Activated CD8-positive, alpha-beta memory T cell treated with anti-CD3 and anti-CD28 coated beads for 24 hours (primary cell): ENCODE results near the gene IL25.
A peak's percentile ranks its signal among the peaks of the same experiment; 100 is the strongest.

Source experiments
- DNase-seq: peaks from one replicate; pipeline ENCODE4 v3.0.0-alpha.2; 2020

Gene IL25

DNA sequence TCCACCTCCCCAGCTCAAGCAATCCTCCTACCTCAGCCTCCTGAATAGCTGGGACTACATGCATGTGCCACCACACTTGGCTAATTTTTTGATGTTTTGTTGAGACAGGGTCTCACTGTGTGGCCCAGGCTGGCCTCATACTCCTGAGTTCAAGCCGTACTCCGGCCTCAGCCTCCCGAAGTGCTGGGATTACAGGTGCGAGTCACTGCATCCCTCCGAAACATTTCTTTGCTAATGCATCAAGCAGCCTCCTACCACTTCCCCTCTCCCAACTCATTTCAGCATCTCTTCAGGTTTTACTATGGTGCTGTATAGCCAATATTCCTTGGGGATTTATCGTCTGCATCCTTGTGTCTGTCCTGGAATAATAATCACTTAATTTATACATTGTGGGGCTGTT is 17.6 kb upstream of the IL25 start:
- DNase-seq, result no peak

DNA sequence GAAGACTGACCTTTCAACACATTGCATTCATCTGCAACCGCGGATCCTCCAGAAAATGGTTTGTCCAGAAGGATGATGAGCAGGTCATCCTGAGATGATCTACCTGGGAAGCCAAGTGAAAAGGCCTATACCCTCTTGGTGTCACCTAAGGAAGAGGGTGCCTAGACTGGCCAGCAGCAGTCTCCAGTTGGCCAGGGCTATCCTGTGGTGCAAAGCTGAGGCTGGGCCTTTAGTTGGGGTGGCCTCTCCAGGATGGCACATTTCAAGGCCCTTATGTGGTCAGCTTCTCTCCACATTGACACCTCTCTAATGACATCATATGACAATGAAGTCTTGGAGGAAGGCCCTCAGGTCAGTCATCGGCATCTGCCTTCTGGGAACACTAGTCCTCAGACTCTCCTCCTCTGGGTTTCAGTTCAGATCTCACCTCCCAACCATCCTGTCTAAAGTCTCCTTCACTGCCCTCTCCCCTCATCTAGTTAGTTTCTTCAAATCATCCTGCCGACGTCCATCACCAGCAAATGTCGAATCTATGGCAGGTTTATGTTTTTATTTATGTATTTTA is 16.7 kb upstream of the IL25 start:
- no peak for DNase-seq

DNA sequence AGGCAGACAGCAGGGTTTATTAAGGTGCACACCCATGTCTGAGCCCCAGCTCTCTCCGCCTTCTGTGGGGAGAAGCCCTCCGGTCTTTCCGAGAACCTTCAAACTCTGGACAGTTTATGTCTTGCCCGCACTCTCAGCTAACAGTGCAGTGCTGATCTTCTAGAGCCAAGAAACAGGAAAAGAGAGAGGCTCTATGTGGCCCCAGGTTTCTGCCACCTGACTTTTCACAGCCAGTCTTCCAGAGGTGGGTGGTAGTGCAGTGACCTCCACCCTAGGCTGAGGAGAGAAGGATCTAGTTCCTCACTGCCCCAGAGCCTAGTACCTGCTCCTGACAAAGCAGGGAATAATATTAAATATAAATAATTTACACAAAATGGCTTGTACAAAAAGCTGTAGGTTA is 15.9 kb upstream of the IL25 start:
- no peak for DNase-seq

DNA sequence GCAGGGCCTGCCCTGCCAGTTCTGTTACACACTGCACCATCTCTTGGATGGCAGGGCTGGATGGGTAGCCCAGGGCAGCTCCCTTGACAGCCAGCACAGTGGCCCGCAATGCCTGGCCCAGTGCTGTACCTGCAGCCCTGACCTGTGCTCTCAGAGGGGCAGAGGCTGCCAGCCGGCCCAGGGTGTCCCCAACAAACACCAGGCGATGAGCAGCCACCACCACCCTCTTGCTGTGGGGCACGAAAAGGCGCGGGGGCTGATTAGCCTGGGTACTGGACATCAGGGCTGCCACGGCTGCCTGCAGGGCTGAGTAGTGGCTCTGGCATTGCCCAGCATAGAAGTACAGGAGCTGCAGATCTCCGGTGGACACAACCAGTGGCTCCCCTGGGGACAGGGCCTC is 15.3 kb upstream of the IL25 start:
- DNase-seq, result no peak

DNA sequence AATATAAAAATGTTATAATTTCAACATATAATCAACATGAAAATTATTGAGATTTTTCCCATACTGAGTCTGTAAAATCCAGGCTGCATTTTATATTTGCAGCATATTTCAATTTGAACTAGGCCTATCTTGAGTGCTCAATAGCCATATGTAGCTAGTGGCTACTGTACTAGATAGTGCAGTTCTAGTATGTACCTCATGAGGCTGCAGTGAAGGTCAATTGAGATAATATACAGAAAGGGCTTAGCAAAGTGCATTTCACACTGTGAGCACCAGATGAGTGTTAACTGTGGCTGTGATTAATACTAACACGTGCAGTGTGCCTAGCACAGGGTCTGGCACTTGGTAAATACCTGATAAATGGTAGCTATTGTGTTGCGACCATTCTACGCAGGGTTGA is 14.6 kb upstream of the IL25 start:
- DNase-seq, result peak; percentile 15

DNA sequence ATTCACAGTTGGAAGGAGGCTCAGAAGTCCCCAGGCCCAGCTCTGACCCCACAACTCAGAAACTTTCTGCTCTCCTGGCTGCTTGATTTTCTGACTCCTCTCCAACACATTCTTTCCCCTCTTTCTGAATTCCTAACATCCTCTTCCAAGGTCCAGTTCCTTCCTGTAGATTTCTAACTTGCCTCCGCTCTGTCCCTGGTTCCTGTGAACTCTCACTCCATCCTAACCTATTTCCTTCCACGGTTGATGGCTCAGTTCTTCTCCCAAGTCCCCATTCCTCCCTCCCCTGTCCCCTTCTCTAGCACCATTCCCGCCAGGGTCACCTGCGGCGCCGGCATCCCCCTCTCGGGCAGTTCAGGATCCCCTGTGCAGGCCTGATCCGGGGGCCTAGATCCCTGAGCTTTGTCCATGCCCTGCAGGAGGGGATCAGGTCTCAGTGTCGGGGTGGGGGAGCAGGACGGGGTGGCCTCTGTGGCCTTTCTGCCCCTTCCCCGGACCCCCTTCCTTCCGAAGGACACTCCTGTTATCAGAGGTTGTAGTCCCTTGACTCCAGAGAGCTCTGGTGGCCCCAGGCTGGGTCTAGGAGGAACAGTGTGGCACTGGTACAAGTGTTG is 13.9 kb upstream of the IL25 start:
- DNase-seq, result no peak

DNA sequence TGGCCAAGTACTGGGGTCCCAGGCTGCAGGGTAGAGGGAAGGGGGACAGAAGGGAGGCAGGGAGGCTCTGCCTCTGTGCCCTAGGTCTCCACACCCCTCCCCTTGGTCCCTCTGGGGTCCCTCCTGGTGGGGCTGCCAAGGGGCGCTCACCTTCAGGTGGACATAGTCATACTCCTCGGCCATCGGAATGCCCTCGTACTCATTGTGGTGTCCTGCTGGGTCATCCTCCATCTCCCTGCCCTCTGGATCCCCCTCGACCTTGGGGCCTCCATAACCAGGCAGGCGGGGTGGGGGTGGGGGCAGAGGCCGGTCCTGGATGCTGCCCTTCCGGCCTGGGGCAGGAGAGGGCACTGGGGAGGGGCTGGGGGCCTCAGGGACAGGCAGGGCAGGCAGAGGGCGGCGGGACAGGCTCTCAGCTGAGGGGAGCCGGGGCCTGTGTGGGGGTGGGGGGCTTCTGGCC is 13.4 kb upstream of the IL25 start:
- no peak for DNase-seq

DNA sequence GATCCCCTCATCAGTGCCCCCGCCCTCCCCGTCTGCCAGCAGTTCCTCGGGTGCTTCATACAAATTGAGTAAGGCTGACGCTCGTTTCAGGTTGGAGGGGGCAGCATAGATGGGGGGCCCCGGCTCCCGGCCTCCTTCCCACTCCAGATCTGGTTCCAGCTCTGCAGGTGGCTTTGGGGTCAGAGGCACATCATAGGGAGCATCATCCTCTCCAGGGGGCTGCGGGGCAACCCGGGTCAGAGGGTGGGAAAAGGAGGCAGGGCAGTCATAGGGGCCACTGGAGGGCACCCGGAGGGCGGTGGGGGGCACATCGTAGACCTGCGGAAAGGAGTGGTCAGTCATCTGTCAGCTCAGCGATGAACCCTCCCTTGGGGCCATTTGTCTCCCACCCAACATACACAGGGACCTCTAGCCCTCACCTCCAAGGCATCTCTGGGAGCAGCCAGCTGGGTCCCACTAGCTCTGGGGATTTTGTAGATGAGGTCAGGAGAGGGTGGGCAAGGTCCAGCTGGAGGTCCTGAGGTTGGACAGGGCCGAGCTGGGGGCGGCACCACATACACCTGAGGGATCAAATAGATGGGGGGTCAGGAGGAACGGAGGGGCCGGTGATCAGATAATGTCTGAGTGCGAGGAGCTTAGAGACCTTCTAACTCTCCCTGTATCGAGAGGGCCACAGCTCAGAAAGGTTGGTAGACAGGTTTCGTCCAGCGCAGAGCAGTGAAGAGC is 12.7 kb upstream of the IL25 start:
- DNase-seq, result no peak

DNA sequence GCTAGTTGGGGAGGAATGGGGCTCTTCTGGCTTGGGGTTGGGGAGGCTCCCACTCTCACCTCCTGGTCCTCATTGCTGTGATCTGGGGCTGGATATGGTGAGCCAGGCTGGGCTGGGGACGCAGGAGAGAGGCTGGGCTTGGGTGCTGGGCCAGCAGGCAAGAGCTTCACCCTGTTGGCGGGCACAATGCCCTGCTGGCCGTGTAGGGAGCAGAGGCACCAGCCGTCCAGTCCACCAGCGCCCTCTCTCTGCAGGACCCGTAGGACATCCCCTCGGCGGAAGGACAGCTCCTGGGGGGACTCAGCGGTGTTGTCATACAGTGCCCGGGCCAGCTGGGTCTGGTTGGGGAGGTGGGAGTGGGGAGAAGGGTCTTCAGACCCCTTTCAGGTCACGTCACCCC is 12.1 kb upstream of the IL25 start:
- DNase-seq, result no peak

DNA sequence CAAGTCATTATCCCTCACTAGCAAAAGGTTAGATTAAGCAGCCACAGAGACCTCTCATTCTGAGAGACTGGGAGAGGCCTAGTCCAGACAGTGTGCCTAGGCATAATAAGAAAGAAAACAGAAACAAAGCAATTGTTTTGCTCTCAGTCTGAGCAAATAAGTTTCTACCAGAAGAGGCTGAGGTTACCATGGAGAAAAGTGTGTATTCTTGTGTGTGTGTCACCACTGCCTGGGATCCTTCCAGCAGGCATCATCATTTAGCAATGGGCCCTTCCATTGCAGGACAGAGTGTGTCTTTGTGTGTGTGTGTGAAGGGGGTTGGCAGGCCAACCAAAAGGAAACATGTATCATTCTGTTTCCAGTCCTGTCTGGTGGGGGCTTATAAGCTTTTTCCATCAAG is 11.3 kb upstream of the IL25 start:
- no peak for DNase-seq

DNA sequence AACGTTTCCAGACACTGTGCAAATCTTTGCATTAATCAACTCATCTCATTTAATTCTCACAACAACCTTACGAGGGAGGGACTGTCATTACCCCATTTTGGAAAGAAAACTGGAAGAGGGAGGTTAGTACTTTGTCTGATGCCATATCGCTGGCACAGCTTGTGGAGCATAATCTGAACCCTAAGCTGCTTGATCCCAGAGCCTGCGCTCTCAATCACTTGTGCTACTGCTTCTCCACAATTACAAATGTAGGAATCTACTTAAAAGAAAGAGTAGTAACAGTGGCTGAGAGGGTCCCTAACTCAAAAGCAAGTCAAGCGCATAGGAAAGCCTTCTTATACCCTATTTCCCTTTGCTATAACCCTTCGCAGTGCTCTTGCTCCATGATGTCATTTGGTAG is 10.8 kb upstream of the IL25 start:
- DNase-seq, result no peak

DNA sequence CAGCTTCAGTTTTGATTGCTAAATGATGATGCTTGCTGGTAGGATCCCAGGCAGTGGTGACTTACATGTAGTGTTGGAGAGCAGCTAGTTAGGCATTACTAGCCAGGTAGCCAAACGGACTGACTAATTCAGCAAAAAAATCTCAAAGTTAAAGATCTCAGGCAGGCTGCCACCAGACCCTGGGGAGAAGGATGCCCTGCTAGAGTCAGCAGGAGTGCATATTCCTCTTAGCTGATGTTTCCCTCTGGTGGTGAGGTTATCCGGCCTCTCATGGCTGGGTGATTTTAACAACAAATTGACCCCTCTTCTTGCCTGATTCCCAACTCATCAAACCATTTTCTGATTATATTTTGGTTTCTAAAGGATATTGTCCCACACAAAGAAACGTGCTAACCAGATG is 10.4 kb upstream of the IL25 start:
- DNase-seq, result no peak

DNA sequence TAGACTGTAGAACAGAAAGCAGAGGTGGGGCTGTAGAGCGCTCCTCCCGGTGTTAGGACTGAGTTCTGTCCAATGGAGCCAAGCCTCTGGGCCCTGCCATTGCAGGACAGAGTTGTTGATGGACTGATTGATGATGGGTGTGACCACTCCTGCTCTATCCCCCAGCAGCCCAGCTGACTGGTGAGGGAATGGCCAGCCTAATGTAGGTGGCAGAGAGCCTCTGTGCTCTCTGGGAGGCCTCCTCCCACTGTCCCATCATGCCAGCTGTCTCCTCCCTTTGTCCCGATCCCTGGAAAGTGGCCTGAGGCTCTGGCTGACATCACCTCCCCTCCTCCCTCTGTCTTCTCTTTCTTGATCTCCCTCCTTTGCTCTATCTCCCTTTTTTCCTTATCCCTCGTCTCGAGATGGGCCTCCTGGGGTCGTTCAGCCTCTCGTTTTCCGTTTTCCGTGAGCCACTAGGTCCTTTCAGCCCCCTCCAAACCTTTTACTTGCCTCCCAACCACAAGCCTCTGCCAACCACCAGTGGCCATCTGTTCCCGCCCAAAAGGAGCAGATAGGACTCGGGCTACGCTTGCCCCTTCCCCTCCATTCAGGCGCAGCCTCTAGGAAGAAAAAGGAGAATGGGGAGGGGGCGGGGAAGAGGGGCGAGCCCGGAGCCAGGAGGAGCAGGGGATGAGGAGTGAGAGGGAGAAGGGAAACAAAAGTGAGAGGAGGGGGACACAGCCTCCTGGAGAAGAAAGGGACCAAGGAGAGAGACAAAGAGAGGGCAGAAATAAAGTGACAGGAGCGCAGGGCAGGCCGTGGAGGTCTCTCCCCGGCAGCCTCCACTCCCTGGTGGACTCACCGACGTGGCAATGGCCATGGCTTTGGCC is 8.2 kb upstream of the IL25 start:
- no peak for DNase-seq

DNA sequence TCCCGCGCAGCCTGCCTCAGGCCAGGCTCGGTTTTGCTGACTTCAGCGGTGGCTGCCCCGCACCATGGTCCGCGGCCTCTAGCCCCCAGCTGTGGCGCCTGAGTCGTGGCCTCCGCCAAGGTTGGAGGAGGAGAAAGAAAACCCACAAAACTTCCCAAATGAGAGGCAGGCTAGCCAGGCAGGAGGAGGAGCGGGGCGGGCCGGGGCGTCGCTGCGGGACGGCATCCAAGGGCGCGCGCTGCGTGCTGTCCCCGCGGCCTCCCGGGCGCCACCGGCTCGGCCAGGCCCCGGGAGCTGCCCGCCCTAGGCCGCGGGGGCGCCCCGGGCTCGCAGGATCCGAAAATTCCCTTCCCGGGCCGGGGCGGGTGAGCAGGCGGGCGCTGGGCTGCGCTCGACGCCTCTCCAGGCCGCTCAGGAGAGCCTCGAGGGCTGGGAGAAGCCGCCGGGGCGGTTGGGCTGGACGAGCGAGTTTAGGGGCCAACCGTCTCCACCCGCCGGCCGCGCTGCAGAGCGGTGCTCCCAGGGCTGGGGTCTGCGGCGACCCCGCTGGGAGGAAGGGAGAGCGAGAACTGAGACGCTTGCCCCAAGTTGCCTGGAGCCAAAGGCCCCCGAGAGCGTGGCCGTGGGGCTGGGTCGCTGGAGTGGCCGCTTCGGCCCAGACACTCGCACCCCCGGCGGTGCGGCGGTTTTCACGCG is 7.4 kb upstream of the IL25 start, which contains the start of gene EFS:
EFS (minus strand) TSS at position 137 of the 696 bp plus-strand sequence. CDS start 147 bp downstream, outside the sequence.
- DNase-seq, result no peak

DNA sequence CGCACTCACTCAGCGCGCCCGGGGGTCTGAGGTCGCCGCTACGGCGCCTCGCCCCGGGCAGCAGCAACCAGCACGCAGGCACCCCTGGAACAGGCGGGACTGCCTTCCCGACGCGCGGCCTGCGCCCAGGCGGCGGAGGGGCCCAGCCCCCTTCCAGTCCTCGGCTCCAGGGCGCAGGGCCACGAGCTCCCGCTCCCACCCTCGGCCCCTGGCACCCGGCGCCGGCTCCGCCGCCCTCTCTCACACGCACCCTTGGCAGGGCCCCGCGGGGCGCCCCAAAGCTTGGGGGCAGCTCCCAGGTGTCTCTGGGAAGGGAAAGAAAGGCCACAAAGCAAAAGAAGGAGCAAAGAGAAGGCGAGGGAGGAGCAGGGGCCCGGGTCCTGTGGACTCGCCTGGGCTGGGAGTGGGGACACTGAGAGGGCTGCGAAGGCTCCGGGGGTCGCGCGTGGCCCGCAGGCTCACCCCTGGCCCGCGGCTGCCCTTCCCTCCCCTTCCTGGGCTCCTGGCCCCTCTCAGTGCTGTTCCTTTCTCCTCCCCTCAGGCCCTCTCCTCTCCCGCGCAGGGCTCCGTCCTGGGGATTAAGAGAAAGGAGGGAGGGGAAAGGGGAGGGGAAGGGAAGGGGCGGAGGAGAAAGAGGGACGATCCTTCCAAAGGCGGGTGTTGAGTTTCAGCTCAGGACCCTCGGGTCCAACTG is 6.7 kb upstream of the IL25 start:
- DNase-seq, result no peak

DNA sequence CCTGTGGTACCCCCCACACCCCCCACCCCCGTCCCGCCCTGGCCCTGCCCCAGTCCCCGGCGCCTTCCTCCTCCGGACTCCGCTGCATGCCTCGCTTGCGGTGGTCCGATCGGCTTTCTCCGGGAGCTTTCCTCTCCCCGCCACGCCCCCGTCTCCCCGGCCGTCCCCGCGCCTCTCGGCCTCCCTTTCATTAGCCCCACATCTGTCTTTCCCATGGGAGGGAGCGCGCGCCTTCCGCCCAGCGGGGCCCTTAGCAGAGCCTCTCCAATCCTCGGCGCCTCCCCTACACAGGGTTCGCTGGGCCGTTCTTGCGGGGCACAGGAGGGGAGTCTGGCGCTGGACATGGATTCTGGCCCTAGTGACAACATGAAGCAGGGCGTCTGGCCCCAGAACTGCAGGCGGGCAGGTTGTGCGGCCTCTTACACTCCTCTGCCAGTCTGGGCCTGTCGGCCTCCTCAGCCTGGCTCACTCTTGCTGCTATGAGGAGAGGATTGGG is 6.1 kb upstream of the IL25 start:
- no peak for DNase-seq

DNA sequence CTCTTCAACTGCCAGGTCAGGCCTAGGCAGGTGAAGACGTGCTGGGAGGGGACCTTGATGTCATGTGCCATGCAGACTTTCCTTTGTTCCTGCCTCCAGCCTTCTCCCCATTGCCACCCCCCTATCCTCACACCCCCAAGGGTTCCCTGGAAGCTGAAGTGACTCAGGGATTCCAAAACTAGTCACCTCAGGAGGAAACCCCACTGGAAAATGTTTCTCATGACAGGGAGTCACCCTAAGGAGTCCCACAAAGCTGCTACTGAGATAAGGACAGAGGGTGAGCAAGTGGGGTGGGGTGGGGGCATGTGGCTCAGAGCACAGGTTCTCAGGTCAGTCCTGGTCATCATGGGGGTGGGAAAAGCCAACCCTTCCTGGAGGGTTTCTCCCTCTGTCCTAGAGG is 2.4 kb upstream of the IL25 start:
- DNase-seq, result no peak

DNA sequence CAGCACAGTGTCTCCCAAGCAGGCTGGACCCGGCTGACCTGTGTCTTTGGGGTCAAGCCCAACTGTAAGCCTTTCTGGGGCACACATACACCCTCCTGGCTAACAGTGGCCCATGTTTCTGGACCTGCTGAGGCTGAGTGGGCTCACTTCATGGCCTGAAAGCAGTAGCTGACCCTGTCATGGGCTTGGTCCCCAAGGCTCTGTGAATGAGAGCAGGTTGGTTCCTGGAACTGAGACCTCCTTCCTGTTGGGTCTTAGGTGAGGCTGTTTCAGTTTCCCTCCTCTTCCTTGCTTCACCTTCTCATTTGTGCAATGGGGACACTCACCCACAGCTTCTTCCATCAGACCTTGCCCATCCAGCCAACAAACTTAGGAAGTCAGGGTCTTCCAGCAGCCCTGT is 744 bp upstream of the IL25 start:
- no peak for DNase-seq

DNA sequence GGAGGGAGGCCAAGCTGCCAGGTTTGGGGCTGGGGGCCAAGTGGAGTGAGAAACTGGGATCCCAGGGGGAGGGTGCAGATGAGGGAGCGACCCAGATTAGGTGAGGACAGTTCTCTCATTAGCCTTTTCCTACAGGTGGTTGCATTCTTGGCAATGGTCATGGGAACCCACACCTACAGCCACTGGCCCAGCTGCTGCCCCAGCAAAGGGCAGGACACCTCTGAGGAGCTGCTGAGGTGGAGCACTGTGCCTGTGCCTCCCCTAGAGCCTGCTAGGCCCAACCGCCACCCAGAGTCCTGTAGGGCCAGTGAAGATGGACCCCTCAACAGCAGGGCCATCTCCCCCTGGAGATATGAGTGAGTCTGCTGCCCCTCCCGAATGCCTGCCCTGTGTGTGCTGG is 432 bp downstream of the IL25 start:
- no peak for DNase-seq

DNA sequence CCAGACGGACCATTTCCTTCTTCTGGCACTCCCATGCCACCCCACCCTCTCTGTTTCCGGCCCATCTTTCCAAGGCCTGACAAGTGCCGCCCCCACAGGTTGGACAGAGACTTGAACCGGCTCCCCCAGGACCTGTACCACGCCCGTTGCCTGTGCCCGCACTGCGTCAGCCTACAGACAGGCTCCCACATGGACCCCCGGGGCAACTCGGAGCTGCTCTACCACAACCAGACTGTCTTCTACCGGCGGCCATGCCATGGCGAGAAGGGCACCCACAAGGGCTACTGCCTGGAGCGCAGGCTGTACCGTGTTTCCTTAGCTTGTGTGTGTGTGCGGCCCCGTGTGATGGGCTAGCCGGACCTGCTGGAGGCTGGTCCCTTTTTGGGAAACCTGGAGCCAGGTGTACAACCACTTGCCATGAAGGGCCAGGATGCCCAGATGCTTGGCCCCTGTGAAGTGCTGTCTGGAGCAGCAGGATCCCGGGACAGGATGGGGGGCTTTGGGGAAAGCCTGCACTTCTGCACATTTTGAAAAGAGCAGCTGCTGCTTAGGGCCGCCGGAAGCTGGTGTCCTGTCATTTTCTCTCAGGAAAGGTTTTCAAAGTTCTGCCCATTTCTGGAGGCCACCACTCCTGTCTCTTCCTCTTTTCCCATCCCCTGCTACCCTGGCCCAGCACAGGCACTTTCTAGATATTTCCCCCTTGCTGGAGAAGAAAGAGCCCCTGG is 3.1 kb downstream of the IL25 start:
- no peak for DNase-seq

DNA sequence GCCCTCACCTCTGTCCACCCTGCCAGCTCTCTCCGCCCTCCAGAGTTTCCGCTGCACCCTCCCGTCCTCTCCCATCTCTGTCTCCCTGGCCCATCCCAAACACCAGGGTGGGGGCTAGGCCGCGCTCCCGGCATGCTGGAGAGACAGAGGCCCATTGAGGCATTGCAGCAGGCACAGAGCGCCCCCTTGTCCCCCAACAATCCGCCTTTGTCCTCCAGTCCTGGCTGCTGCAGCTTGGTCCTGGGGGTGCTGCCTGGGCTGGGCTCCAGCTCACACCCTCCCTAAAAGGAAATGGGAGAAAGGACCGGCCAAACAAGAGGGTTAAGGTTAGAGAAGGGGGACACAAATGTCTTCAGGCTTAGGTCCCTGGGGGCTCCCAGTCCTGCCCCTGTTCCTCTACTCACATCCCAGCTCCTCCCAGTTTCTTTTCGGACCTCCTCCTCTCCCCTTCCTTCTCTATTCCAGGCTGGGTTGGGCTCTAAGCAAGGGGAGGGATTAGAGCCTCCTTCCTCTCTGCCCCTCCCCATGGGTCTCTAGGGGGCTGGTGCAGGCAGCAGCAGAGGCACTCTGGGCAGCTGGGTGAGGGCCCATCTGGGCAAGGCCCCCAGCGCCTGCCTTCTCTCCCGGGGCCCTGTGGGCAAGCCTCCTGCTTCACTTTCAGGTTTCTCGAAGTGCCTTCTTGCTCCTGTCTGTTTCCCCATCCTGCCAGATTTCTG is 4.0 kb downstream of the IL25 start, which contains the start of gene CMTM5:
CMTM5 (plus strand) TSS at position 565 of the 716 bp plus-strand sequence. CDS start 206 bp downstream, outside the sequence.
- DNase-seq, result no peak
